Sciatic nerve (tissue), 2 donors: ENCODE data around the gene PPAT. TPM values are rescaled to one million over a fixed set of nuclear protein-coding genes. Genes with fewer than 3 reads are reported as not detected.
"Not testable (repeated sequence)": the region's sequence is repeated elsewhere in the genome, so short reads cannot be mapped to it uniquely, and the experiment has no call there.

Experiments used
- ATAC-seq: fragments of 200-7000 bp; cut with Tn5 transposase; one replicate; pipeline ENCODE4 v1.9.1; 2020; ENCODE audit warnings: mild to moderate bottlenecking, moderate library complexity
- DNase-seq: peaks from one replicate; pipeline ENCODE4 v3.0.0-alpha.2; 2020; ENCODE audit warnings: low spot score
- intact Hi-C: fragments of 100-400 bp; cut with DNase I; formaldehyde crosslinking; loops from one replicate; pipeline ENCODE4 v1.14.2; 2022
- total RNA-seq: library from RNA; stranded (reverse); fragmentation: NEBNext Ultra II Directional; extraction: Animal tissue kit (Norgen Biotek cat#: 25700); gene quantifications from one replicate; pipeline ENCODE4 v1.2.1, GENCODE V29; 2021
- donor health status: DM: no; HTN: no; CAD: no.
- donor health status: DM: no; HTN: no; CAD: no.

The PPAT gene
- 8.6 TPM for total RNA-seq

GRCh38 chr4:56435140-56435926 lies at the start of gene PPAT:
Gene PPAT, minus strand, starts transcription at chr4:56435615. Its CDS starts 138 bp downstream, at chr4:56435477.
- intact Hi-C loops = no loop called here

GRCh38 chr4:56480691-56481090 lies 45.3 kb upstream of the PPAT start:
- DNase-seq = no peak
- no peak for ATAC-seq
- intact Hi-C loops = no loop called here

More at GRCh38 chr4:56435140-56435926, at the start of gene PPAT:
- DNase-seq (peak; percentile 99), ATAC-seq (peak; percentile 97)

- intact Hi-C loops = no loop called here
- ATAC-seq = no peak
- DNase-seq = no peak
Measured at GRCh38 chr4:56477192-56477702, 41.8 kb upstream of the PPAT start.

GRCh38 chr4:56475917-56476316 lies 40.5 kb upstream of the PPAT start:
- DNase-seq (no peak), ATAC-seq (no peak)
- intact Hi-C loops = no loop called here

GRCh38 chr4:56469489-56470210 lies 34.2 kb upstream of the PPAT start:
- ATAC-seq = no peak
- DNase-seq = no peak
- intact Hi-C loops = no loop called here

- intact Hi-C loops = no loop called here
- peak; percentile 27 for ATAC-seq
- DNase-seq = no peak
Measured at GRCh38 chr4:56468097-56468422, 32.6 kb upstream of the PPAT start.

- ATAC-seq (peak; percentile 99), DNase-seq (peak; percentile 90)
- intact Hi-C loops = no loop called here
Measured at GRCh38 chr4:56467284-56468096, 32.1 kb upstream of the PPAT start, which contains the start of gene SRP72. Gene SRP72, plus strand, starts transcription at chr4:56467617. Its CDS starts 19 bp downstream, at chr4:56467636.

GRCh38 chr4:56466910-56467283 lies 31.5 kb upstream of the PPAT start:
- DNase-seq (no peak), ATAC-seq (no peak)
- intact Hi-C loops = no loop called here

GRCh38 chr4:56466296-56466761 lies 30.9 kb upstream of the PPAT start:
- intact Hi-C loops, DNase-seq: not testable (repeated sequence)
- peak; percentile 5 for ATAC-seq

GRCh38 chr4:56465599-56466295 lies 30.3 kb upstream of the PPAT start:
- intact Hi-C loops = no loop called here
- DNase-seq (no peak), ATAC-seq (no peak)

- no peak for DNase-seq
Measured at GRCh38 chr4:56464581-56464980, 29.2 kb upstream of the PPAT start.

GRCh38 chr4:56463711-56464110 lies 28.3 kb upstream of the PPAT start:
- intact Hi-C loops = no loop called here
- DNase-seq (no peak), ATAC-seq (no peak)

More at GRCh38 chr4:56464581-56464980, 29.2 kb upstream of the PPAT start:
- intact Hi-C loops = no loop called here
- no peak for ATAC-seq

- no peak for DNase-seq
- ATAC-seq = no peak
- intact Hi-C loops = no loop called here
Measured at GRCh38 chr4:56462157-56462556, 26.7 kb upstream of the PPAT start.

- intact Hi-C loops = no loop called here
- DNase-seq (no peak), ATAC-seq (no peak)
Measured at GRCh38 chr4:56460085-56460484, 24.7 kb upstream of the PPAT start.

- ATAC-seq (no peak), DNase-seq (no peak)
- intact Hi-C loops = no loop called here
Measured at GRCh38 chr4:56450342-56450741, 14.9 kb upstream of the PPAT start.

- intact Hi-C loops, DNase-seq, ATAC-seq: not testable (repeated sequence)
Measured at GRCh38 chr4:56449475-56449874, 14.1 kb upstream of the PPAT start.

- DNase-seq (no peak), ATAC-seq (no peak)
- intact Hi-C loops = no loop called here
Measured at GRCh38 chr4:56448301-56448700, 12.9 kb upstream of the PPAT start.

- ATAC-seq (no peak), DNase-seq (no peak)
- intact Hi-C loops = no loop called here
Measured at GRCh38 chr4:56445699-56446098, 10.3 kb upstream of the PPAT start.

GRCh38 chr4:56444719-56445118 lies 9.3 kb upstream of the PPAT start:
- intact Hi-C loops = no loop called here
- DNase-seq (no peak), ATAC-seq (no peak)
